C4-2B (cell line): ENCODE data around the gene LAP3.

Experiments
- CTCF ChIP-seq: fragments of 450-650 bp; conservative IDR thresholded peaks from 2 replicates; pipeline ENCODE4 v1.5.1; 2017; ENCODE audit warnings: mild to moderate bottlenecking
- ZFX ChIP-seq: fragments of 450-650 bp; IDR thresholded peaks from 2 replicates; pipeline ENCODE4 v1.6.1; 2017

GRCh38 chr4:17534705-17535104 lies 42.3 kb upstream of the LAP3 start:
- TF ChIP-seq CTCF (no peak), ZFX (no peak)
